Thoracic aorta (tissue), 2 donors: Measurements from ENCODE around the gene FIGNL1. TPM values are rescaled to one million over a fixed set of nuclear protein-coding genes. Genes with fewer than 3 reads are reported as not detected.

Experiments
- ATAC-seq: fragments of 150-250 bp; one replicate; pipeline ENCODE4 v1.8.0; 2017; ENCODE audit warnings: low read depth; ENCODE audit not compliant: insufficient number of reproducible peaks, low FRiP score
- DNase-seq: peaks from one replicate; pipeline ENCODE4 v3.0.0-alpha.2; 2020; ENCODE audit warnings: low spot score
- H3K27ac ChIP-seq, 2 donors: fragments of 200-600 bp; sonication (generic); 1 replicate in 1 of 2; 2 replicates in 1 of 2; pipeline ENCODE4 v1.5.1; 2016; ENCODE audit warnings: mild to moderate bottlenecking in 2 of 2, moderate library complexity in 2 of 2
- H3K27me3 ChIP-seq: fragments of 200-600 bp; sonication (generic); replicated peaks from 2 replicates; pipeline ENCODE4 v1.6.0; 2016; ENCODE audit warnings: mild to moderate bottlenecking; ENCODE audit not compliant: insufficient read depth
- H3K36me3 ChIP-seq: fragments of 200-600 bp; sonication (generic); one replicate; pipeline ENCODE4 v1.5.1; 2016
- H3K4me1 ChIP-seq, 2 donors: fragments of 200-600 bp; sonication (generic); 1 replicate in 1 of 2; 2 replicates in 1 of 2; pipeline versions ENCODE4 v1.5.1 to v1.6.0; 2016; ENCODE audit warnings: low read depth in 2 of 2, mild to moderate bottlenecking in 1 of 2; ENCODE audit not compliant: control insufficient read depth in 1 of 2
- H3K4me3 ChIP-seq: fragments of 200-600 bp; sonication (generic); 2 replicates; pipeline ENCODE4 v1.5.1; 2016; ENCODE audit warnings: mild to moderate bottlenecking
- H3K9me3 ChIP-seq: fragments of 200-600 bp; sonication (generic); 2 replicates; pipeline ENCODE4 v1.5.1; 2016
- CTCF ChIP-seq: fragments of 200-600 bp; sonication (generic); IDR thresholded peaks from one replicate; pipeline ENCODE4 v1.5.1; 2019; ENCODE audit warnings: antibody characterized with exemption
- total RNA-seq, 2 donors: library from RNA; depleted of rRNA; stranded (reverse); fragments of >200 nt; gene quantifications; one replicate each; pipeline versions ENCODE4 v1.1.0 to v1.2.3, GENCODE V29; 2016

The FIGNL1 gene
- total RNA-seq, 2 donors from 2014 or later = 2.7 to 4.7 TPM

- Histone ChIP-seq H3K4me3 (no peak overlapping the region), H3K4me1 (no peaks in the 10 kb centered on the region), H3K9me3 (no peaks in the 10 kb centered on the region), H3K36me3 (no peaks in the 10 kb centered on the region), H3K27ac (no peak overlapping the region), H3K27me3 (no peaks in the 10 kb centered on the region)
- ATAC-seq (no peak), DNase-seq (no peak)
- no peak for TF ChIP-seq CTCF
Observed at GRCh38 chr7:50415844-50416364, 34.2 kb downstream of the FIGNL1 start.

- H3K36me3 ChIP-seq = no peaks in the 10 kb centered on the region
- no peak for TF ChIP-seq CTCF
- no peaks in the 10 kb centered on the region for H3K4me1 ChIP-seq
- DNase-seq = no peak
- no peak for ATAC-seq
- no peaks in the 10 kb centered on the region for H3K9me3 ChIP-seq
- no peaks in the 10 kb centered on the region for H3K27me3 ChIP-seq
- H3K4me3 ChIP-seq = no peak overlapping the region
- H3K27ac ChIP-seq = no peak overlapping the region
Observed at GRCh38 chr7:50413561-50413960, 36.6 kb downstream of the FIGNL1 start.

- Histone ChIP-seq H3K27ac (no peak overlapping the region), H3K36me3 (no peaks in the 10 kb centered on the region), H3K4me1 (no peaks in the 10 kb centered on the region), H3K27me3 (no peaks in the 10 kb centered on the region), H3K4me3 (no peak overlapping the region), H3K9me3 (no peaks in the 10 kb centered on the region)
- ATAC-seq (no peak), DNase-seq (no peak)
- no peak for TF ChIP-seq CTCF
Observed at GRCh38 chr7:50412973-50413372, 37.2 kb downstream of the FIGNL1 start.

GRCh38 chr7:50411332-50411731 lies 38.8 kb downstream of the FIGNL1 start:
- no peak overlapping the region for H3K27ac ChIP-seq
- no peak overlapping the region for H3K4me3 ChIP-seq
- ATAC-seq = no peak
- no peak for TF ChIP-seq CTCF
- H3K27me3 ChIP-seq = no peaks in the 10 kb centered on the region
- H3K36me3 ChIP-seq = no peaks in the 10 kb centered on the region
- H3K4me1 ChIP-seq = no peaks in the 10 kb centered on the region
- DNase-seq = no peak
- no peaks in the 10 kb centered on the region for H3K9me3 ChIP-seq

GRCh38 chr7:50409856-50410745 lies 40.0 kb downstream of the FIGNL1 start:
- Histone ChIP-seq H3K27me3 (no peaks in the 10 kb centered on the region), H3K27ac (no peak overlapping the region), H3K9me3 (no peaks in the 10 kb centered on the region), H3K36me3 (no peaks in the 10 kb centered on the region), H3K4me3 (no peak overlapping the region), H3K4me1 (no peaks in the 10 kb centered on the region)
- ATAC-seq (no peak), DNase-seq (no peak)
- TF ChIP-seq CTCF = no peak
